ENCODE measurements around the gene ADGB. TPM values are rescaled to one million over a fixed set of nuclear protein-coding genes. Genes with fewer than 3 reads are reported as not detected.
A peak's percentile ranks its signal among the peaks of the same experiment; 100 is the strongest.

ADGB gene
- total RNA-seq, 2 donors from 2014 or later: not detected

GRCh38 chr6:146700078-146700686 lies 101.4 kb downstream of the ADGB start:
- H3K4me1 ChIP-seq: no peaks in the 10 kb centered on the region
- H3K4me3 ChIP-seq: no peak overlapping the region
- no peaks in the 10 kb centered on the region for H3K36me3 ChIP-seq (replicated peaks in 1 of 2; ENCODE audit: insufficient read depth in 1 of 2, low read depth in 2 of 2)
- no peak overlapping the region for H3K27ac ChIP-seq
- peak; percentile 88 for ATAC-seq
- H3K27me3 ChIP-seq: no peaks in the 10 kb centered on the region
- TF ChIP-seq CTCF (IDR thresholded peaks at IDR 0.05) (peak; percentile 45 to 90 (median 77)), POLR2A (IDR thresholded peaks at IDR 0.05) (no peak)
- no peaks in the 10 kb centered on the region for H3K9me3 ChIP-seq
- WGBS, 2 donors: 20 to 21% methylated on average over 6 of the region's 6 CpGs
- DNase-seq: peak; percentile 79 to 89 (median 88)
- intact Hi-C loops (cut with DNase I): loop anchor here (10.0 kb wide), 1 partner anchor 775 kb away; no protein-coding TSS in a partner anchor

DNA sequence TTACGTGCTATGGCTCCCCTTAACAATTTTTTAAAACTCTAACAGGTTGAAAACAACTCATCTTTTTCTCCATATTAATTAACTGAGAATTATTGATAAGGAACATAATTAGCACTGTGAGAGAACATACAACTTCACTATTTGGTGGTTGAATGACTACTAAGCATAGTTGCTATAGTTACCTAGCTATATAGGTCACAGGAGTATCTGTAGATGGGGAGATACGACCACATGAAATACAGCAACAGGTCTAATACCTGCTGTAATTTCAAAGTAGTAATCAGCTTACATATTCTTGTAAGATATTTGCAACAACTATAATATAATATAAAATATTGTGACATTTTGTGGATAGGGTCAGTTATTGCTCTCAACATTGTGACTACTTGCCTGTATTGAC lies 102.9 kb downstream of the ADGB start:
- no peaks in the 10 kb centered on the region for H3K9me3 ChIP-seq
- H3K4me3 ChIP-seq: no peak overlapping the region
- no peaks in the 10 kb centered on the region for H3K4me1 ChIP-seq
- no peaks in the 10 kb centered on the region for H3K36me3 ChIP-seq (replicated peaks in 1 of 2; ENCODE audit: insufficient read depth in 1 of 2, low read depth in 2 of 2)
- WGBS, 2 donors: 41 to 45% methylated on average over 2 of the region's 2 CpGs
- H3K27me3 ChIP-seq: no peaks in the 10 kb centered on the region
- intact Hi-C loops (cut with DNase I): loop anchor here (10.0 kb wide), 1 partner anchor 777 kb away; no protein-coding TSS in a partner anchor
- no peak for ATAC-seq
- TF ChIP-seq CTCF (IDR thresholded peaks at IDR 0.05) (no peak), POLR2A (IDR thresholded peaks at IDR 0.05) (no peak)
- no peak overlapping the region for H3K27ac ChIP-seq
- DNase-seq: no peak

DNA sequence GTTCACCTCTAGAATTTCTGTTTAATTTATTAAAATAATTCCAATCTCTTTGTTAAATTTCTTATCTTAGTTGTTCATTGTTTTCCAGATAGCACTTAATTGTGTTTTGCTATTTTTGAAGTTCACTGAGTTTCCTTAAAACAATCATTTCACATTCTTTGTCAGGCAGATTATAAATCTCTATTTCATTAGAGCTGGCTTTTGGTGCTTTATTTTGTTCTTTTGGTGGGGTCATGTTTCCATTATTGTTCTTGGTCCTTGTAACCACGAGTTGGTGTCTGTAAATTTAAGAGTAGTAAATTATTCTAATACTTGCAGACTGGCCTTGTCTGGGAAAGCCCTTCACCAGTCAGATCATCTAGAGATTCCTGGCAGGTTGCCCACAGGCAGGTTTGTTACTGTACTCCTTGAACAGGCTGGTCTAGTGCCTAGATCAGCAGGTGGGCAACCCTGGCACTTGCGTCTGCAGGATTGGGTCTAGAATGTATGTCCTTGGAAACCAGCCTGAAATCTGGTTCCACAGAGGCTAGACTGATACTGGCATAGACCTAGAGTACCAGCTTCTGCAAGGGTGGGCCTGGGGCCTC lies 110.4 kb downstream of the ADGB start:
- intact Hi-C loops (cut with DNase I): loop anchor here (10.0 kb wide), 1 partner anchor 784 kb away; no protein-coding TSS in a partner anchor

DNA sequence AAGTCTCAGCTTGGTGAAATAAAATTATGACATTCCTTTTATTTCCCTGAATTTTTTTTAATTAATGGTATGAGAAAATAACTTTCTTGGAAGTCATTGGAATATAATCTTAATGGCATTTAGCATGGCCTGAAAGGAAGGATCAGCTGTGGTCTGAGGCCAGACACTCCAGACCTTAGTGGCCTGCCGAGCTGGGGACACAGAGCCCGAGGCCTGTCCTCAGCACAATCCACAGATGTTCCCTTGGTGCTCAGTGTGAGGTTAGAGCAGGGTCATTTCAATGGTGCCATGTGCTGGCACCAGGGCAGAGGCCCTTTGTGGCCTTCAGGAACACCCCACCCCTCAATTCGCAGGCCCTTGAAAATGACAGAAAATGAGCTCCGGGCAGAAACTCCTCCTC lies 120.6 kb downstream of the ADGB start:
- H3K27ac ChIP-seq: no peak overlapping the region
- H3K27me3 ChIP-seq: no peaks in the 10 kb centered on the region
- WGBS, 2 donors: 48 to 67% methylated on average over 4 of the region's 4 CpGs
- no peaks in the 10 kb centered on the region for H3K9me3 ChIP-seq
- no peak for ATAC-seq
- H3K36me3 ChIP-seq (replicated peaks in 1 of 2; ENCODE audit: insufficient read depth in 1 of 2, low read depth in 2 of 2): no peaks in the 10 kb centered on the region
- no peaks in the 10 kb centered on the region for H3K4me1 ChIP-seq
- no peak for DNase-seq
- TF ChIP-seq CTCF (IDR thresholded peaks at IDR 0.05) (no peak), POLR2A (IDR thresholded peaks at IDR 0.05) (no peak)
- no peak overlapping the region for H3K4me3 ChIP-seq
- intact Hi-C loops (cut with DNase I): no loop called here

More for the DNA sequence above, 110.4 kb downstream of the ADGB start:
- DNase-seq (peak in 2 of 4 donors; percentile 12 to 14), ATAC-seq (no peak)
- TF ChIP-seq CTCF (IDR thresholded peaks at IDR 0.05): no peak
- no peak for TF ChIP-seq POLR2A (IDR thresholded peaks at IDR 0.05)
- Histone ChIP-seq H3K27ac (no peak overlapping the region), H3K27me3 (no peaks in the 10 kb centered on the region), H3K36me3 (replicated peaks in 1 of 2; ENCODE audit: insufficient read depth in 1 of 2, low read depth in 2 of 2) (no peaks in the 10 kb centered on the region), H3K4me1 (no peaks in the 10 kb centered on the region), H3K4me3 (no peak overlapping the region), H3K9me3 (no peaks in the 10 kb centered on the region)
- WGBS, 2 donors: 22 to 55% methylated on average over 1 to 2 of the region's 2 CpGs

Measured in body of pancreas (tissue), 4 donors.